Liver (tissue), 9 donors: ENCODE results near the gene PRKN. TPM values are rescaled to one million over a fixed set of nuclear protein-coding genes. Genes with fewer than 3 reads are reported as not detected.

Experiments
- DNase-seq: peaks from one replicate; pipeline ENCODE4 v3.0.0-alpha.2; 2017; ENCODE audit warnings: low spot score
- H3K27ac ChIP-seq, 2 donors: one replicate each; pipeline ENCODE4 v1.7.0; 2013; ENCODE audit warnings: inconsistent platforms in 2 of 2, low read length in 2 of 2, control low read depth in 1 of 2, low read depth in 1 of 2, mild to moderate bottlenecking in 1 of 2
- H3K27me3 ChIP-seq, 4 donors: one replicate each; pipeline versions ENCODE4 v1.6.1 to v1.7.0; 2013; ENCODE audit warnings: low read length in 3 of 4, inconsistent platforms in 1 of 4, mild to moderate bottlenecking in 1 of 4, moderate library complexity in 1 of 4; ENCODE audit not compliant: control insufficient read depth in 4 of 4, insufficient read depth in 4 of 4
- H3K36me3 ChIP-seq, 4 donors: one replicate each; pipeline versions ENCODE4 v1.6.1 to v1.7.0; 2013; ENCODE audit warnings: low read length in 3 of 4, mild to moderate bottlenecking in 3 of 4, low read depth in 1 of 4, moderate library complexity in 1 of 4; ENCODE audit not compliant: control insufficient read depth in 4 of 4, insufficient read depth in 3 of 4
- H3K4me1 ChIP-seq, 4 donors: one replicate each; pipeline versions ENCODE4 v1.6.1 to v1.7.0; 2013; ENCODE audit warnings: low read length in 3 of 4, mild to moderate bottlenecking in 3 of 4, moderate library complexity in 1 of 4; ENCODE audit not compliant: control insufficient read depth in 4 of 4, insufficient read depth in 4 of 4
- H3K4me3 ChIP-seq, 3 donors: one replicate each; pipeline versions ENCODE4 v1.6.1 to v1.7.0; 2013; ENCODE audit warnings: low read length in 3 of 3, control low read depth in 1 of 3, low read depth in 1 of 3, mild to moderate bottlenecking in 1 of 3
- H3K9ac ChIP-seq, 2 donors: one replicate each; pipeline ENCODE4 v1.7.0; 2013; ENCODE audit warnings: low read length in 2 of 2, mild to moderate bottlenecking in 2 of 2, moderate library complexity in 2 of 2, control low read depth in 1 of 2, low read depth in 1 of 2
- H3K9me3 ChIP-seq, 4 donors: one replicate each; pipeline versions ENCODE4 v1.6.1 to v1.7.0; 2013; ENCODE audit warnings: low read length in 3 of 4; ENCODE audit not compliant: control insufficient read depth in 4 of 4
- ATF3 ChIP-seq: IDR thresholded peaks from 2 replicates; pipeline ENCODE4 v1.6.1; 2016; ENCODE audit warnings: antibody characterized with exemption
- CTCF ChIP-seq: fragments of 150-350 bp; IDR thresholded peaks from 2 replicates; pipeline ENCODE4 v1.5.1; 2017; ENCODE audit warnings: improper control_type of control experiment, low read depth, low read length; ENCODE audit not compliant: missing input control
- EGR1 ChIP-seq, 2 donors: IDR thresholded peaks; 2 replicates each; pipeline ENCODE4 v1.6.1; 2016 to 2018; ENCODE audit warnings: antibody characterized with exemption in 2 of 2, low read depth in 2 of 2
- FOXA1 ChIP-seq: IDR thresholded peaks from 2 replicates; pipeline ENCODE4 v1.6.1; 2016; ENCODE audit warnings: antibody characterized with exemption
- FOXA2 ChIP-seq: IDR thresholded peaks from 2 replicates; pipeline ENCODE4 v1.6.1; 2016; ENCODE audit warnings: antibody characterized with exemption
- GABPA ChIP-seq, 2 donors: IDR thresholded peaks in 1 of 2; conservative IDR thresholded peaks in 1 of 2; 2 replicates each; pipeline ENCODE4 v1.6.1; 2016; ENCODE audit warnings: antibody characterized with exemption in 2 of 2, mild to moderate bottlenecking in 1 of 2, moderate library complexity in 1 of 2
- HNF4A ChIP-seq, 2 donors: conservative IDR thresholded peaks; 2 replicates each; pipeline ENCODE4 v1.6.1; 2016; ENCODE audit warnings: antibody characterized with exemption in 2 of 2, mild to moderate bottlenecking in 2 of 2
- HNF4G ChIP-seq: IDR thresholded peaks from 2 replicates; pipeline ENCODE4 v1.6.1; 2016; ENCODE audit warnings: antibody characterized with exemption
- JUND ChIP-seq, 2 donors: IDR thresholded peaks; 2 replicates each; pipeline ENCODE4 v1.6.1; 2016; ENCODE audit warnings: antibody characterized with exemption in 2 of 2
- MAX ChIP-seq: IDR thresholded peaks from 2 replicates; pipeline ENCODE4 v1.6.1; 2016; ENCODE audit warnings: antibody characterized with exemption
- NR2F2 ChIP-seq: IDR thresholded peaks from 2 replicates; pipeline ENCODE4 v1.6.1; 2016; ENCODE audit warnings: antibody characterized with exemption
- RAD21 ChIP-seq, 2 donors: IDR thresholded peaks; 2 replicates each; pipeline ENCODE4 v1.6.1; 2016; ENCODE audit warnings: antibody characterized with exemption in 2 of 2, mild to moderate bottlenecking in 2 of 2
- REST ChIP-seq: IDR thresholded peaks from 2 replicates; pipeline ENCODE4 v1.6.1; 2016; ENCODE audit warnings: antibody characterized with exemption, mild to moderate bottlenecking
- RXRA ChIP-seq, 2 donors: IDR thresholded peaks; 2 replicates each; pipeline ENCODE4 v1.6.1; 2017 to 2018; ENCODE audit warnings: antibody characterized with exemption in 2 of 2, mild to moderate bottlenecking in 1 of 2
- SP1 ChIP-seq: IDR thresholded peaks from 2 replicates; pipeline ENCODE4 v1.6.1; 2018; ENCODE audit warnings: antibody characterized with exemption, mild to moderate bottlenecking
- TAF1 ChIP-seq: conservative IDR thresholded peaks from 2 replicates; pipeline ENCODE4 v1.6.1; 2016; ENCODE audit warnings: antibody characterized with exemption, mild to moderate bottlenecking
- YY1 ChIP-seq: IDR thresholded peaks from 2 replicates; pipeline ENCODE4 v1.6.1; 2016; ENCODE audit warnings: antibody characterized with exemption, mild to moderate bottlenecking
- ZBTB33 ChIP-seq: IDR thresholded peaks from 2 replicates; pipeline ENCODE4 v1.6.1; 2016; ENCODE audit warnings: antibody characterized with exemption
- WGBS: extraction: QIAGEN DNeasy Blood & Tissue Kit; methylation state at CpG from one replicate; pipeline ENCODE4 v1.1.7; 2013; 5-methylcytosine and 5-hydroxymethylcytosine counted together
- polyA plus RNA-seq, 2 donors: library from polyadenylated mRNA; stranded (reverse) in 1 of 2; unstranded in 1 of 2; fragments of 200-250 nt in 1 of 2; fragments of >200 nt in 1 of 2; fragmentation: Nextera tagmentation in 1 of 2; extraction: Ambion mirVana in 1 of 2; gene quantifications; one replicate each; pipeline versions ENCODE4 v1.2.1 to v1.2.3, GENCODE V29; 2013 to 2015
- total RNA-seq, 2 donors: library from RNA; depleted of rRNA; stranded (reverse); fragments of >200 nt; gene quantifications; one replicate each; pipeline ENCODE4 v1.2.3, GENCODE V29; 2014
- donor health status: healthy.
- donor health status: healthy.
- donor health status: healthy.
- donor health status: healthy.
- donor health status: healthy.

Gene PRKN
- total and polyA plus RNA-seq, 4 donors: 0.47 to 4.1 (median 3.2) TPM

- no peak for DNase-seq
Measured at GRCh38 chr6:162666246-162666645, 61.3 kb downstream of the PRKN start.

More at GRCh38 chr6:162666246-162666645, 61.3 kb downstream of the PRKN start:
- no peaks in the 10 kb centered on the region for H3K9me3 ChIP-seq
- no peaks in the 10 kb centered on the region for H3K27me3 ChIP-seq
- TF ChIP-seq REST (no peak), EGR1 (IDR thresholded peaks at IDR 0.05; ENCODE audit: low read depth in 2 of 2) (no peak), HNF4A (conservative IDR thresholded peaks at IDR 0.05) (no peak), TAF1 (no peak), HNF4G (no peak), FOXA2 (no peak), FOXA1 (no peak), CTCF (no peak), SP1 (no peak), NR2F2 (no peak), RXRA (IDR thresholded peaks at IDR 0.05) (no peak), GABPA (IDR thresholded peaks at IDR 0.05 in 1 of 2, conservative IDR thresholded peaks at IDR 0.05 in 1 of 2) (no peak), RAD21 (IDR thresholded peaks at IDR 0.05) (no peak), JUND (IDR thresholded peaks at IDR 0.05) (no peak), MAX (no peak), ZBTB33 (no peak), ATF3 (no peak), YY1 (no peak)
- no peaks in the 10 kb centered on the region for H3K36me3 ChIP-seq
- no peak overlapping the region for H3K4me3 ChIP-seq
- peaks cover 0 to 8% (median under 1%) of the 10 kb centered on the region in 4 donors for H3K4me1 ChIP-seq
- H3K9ac ChIP-seq: no peak overlapping the region
- no peak overlapping the region for H3K27ac ChIP-seq
- WGBS: 98% methylated on average over 2 of the region's 2 CpGs
